ENCODE measurements around the gene MXRA8.

Gene MXRA8

GRCh38 chr1:1342061-1342562 is 16.2 kb downstream of the MXRA8 start:
- peaks cover 8% of the 10 kb centered on the region for H3K79me2 ChIP-seq (ENCODE audit: low read length)
- H3K4me1 ChIP-seq (ENCODE audit: low read length): no peaks in the 10 kb centered on the region
- no peaks in the 10 kb centered on the region for H3K27me3 ChIP-seq (replicated peaks; ENCODE audit: insufficient read depth, low read length)
- H3K9me2 ChIP-seq (replicated peaks; ENCODE audit: insufficient read depth, low read length): no peaks in the 10 kb centered on the region
- no peaks in the 10 kb centered on the region for H3F3A ChIP-seq (ENCODE audit: insufficient read depth, low read length)
- no peaks in the 10 kb centered on the region for H4K20me1 ChIP-seq (ENCODE audit: insufficient read depth, low read length)
- H3K9me3 ChIP-seq (replicated peaks; ENCODE audit: insufficient read depth, low read length): no peaks in the 10 kb centered on the region
- no peak overlapping the region for H3K4me3 ChIP-seq (ENCODE audit: low read length)
- no peak overlapping the region for H3K4me2 ChIP-seq (ENCODE audit: low read depth, low read length)
- H3K27ac ChIP-seq (ENCODE audit: low read length): no peak overlapping the region
- H3K36me3 ChIP-seq (replicated peaks; ENCODE audit: insufficient read depth, low read length): no peaks in the 10 kb centered on the region
- no peak overlapping the region for H2AFZ ChIP-seq (ENCODE audit: low read length)
- H3K9ac ChIP-seq (ENCODE audit: low read length): no peak overlapping the region
- no peak for DNase-seq
- TF ChIP-seq EZH2phosphoT487 (IDR thresholded peaks at IDR 0.05; ENCODE audit: low read length): no peak
- no peak for TF ChIP-seq EZH2 (optimal IDR thresholded peaks at IDR 0.05; ENCODE audit: low read depth, low read length)
- no peak for TF ChIP-seq CTCF (IDR thresholded peaks at IDR 0.05; ENCODE audit: low read length)

GRCh38 chr1:1341549-1342021 is 16.8 kb downstream of the MXRA8 start:
- H3K9me2 ChIP-seq (replicated peaks; ENCODE audit: insufficient read depth, low read length): no peaks in the 10 kb centered on the region
- no peak overlapping the region for H3K27ac ChIP-seq (ENCODE audit: low read length)
- no peaks in the 10 kb centered on the region for H3K27me3 ChIP-seq (replicated peaks; ENCODE audit: insufficient read depth, low read length)
- no peak for TF ChIP-seq CTCF (IDR thresholded peaks at IDR 0.05; ENCODE audit: low read length)
- no peak for TF ChIP-seq EZH2phosphoT487 (IDR thresholded peaks at IDR 0.05; ENCODE audit: low read length)
- no peaks in the 10 kb centered on the region for H4K20me1 ChIP-seq (ENCODE audit: insufficient read depth, low read length)
- H3K4me1 ChIP-seq (ENCODE audit: low read length): no peaks in the 10 kb centered on the region
- H3K36me3 ChIP-seq (replicated peaks; ENCODE audit: insufficient read depth, low read length): no peaks in the 10 kb centered on the region
- peaks cover 3% of the 10 kb centered on the region; the same call in 1 of the 2 replicates for H3K79me2 ChIP-seq (ENCODE audit: low read length)
- DNase-seq: no peak
- H3K9ac ChIP-seq (ENCODE audit: low read length): no peak overlapping the region
- no peak overlapping the region for H2AFZ ChIP-seq (ENCODE audit: low read length)
- H3F3A ChIP-seq (ENCODE audit: insufficient read depth, low read length): no peaks in the 10 kb centered on the region
- no peak overlapping the region for H3K4me2 ChIP-seq (ENCODE audit: low read depth, low read length)
- H3K9me3 ChIP-seq (replicated peaks; ENCODE audit: insufficient read depth, low read length): no peaks in the 10 kb centered on the region
- no peak overlapping the region for H3K4me3 ChIP-seq (ENCODE audit: low read length)

- peaks cover 3% of the 10 kb centered on the region; the same call in 1 of the 2 replicates for H3K79me2 ChIP-seq (ENCODE audit: low read length)
- no peak for DNase-seq
- H3F3A ChIP-seq (ENCODE audit: insufficient read depth, low read length): no peaks in the 10 kb centered on the region
- no peak overlapping the region for H2AFZ ChIP-seq (ENCODE audit: low read length)
- no peak overlapping the region for H3K4me3 ChIP-seq (ENCODE audit: low read length)
- H3K27ac ChIP-seq (ENCODE audit: low read length): no peak overlapping the region
- no peak overlapping the region for H3K4me2 ChIP-seq (ENCODE audit: low read depth, low read length)
- H3K9me3 ChIP-seq (replicated peaks; ENCODE audit: insufficient read depth, low read length): no peaks in the 10 kb centered on the region
- no peak overlapping the region for H3K9ac ChIP-seq (ENCODE audit: low read length)
- TF ChIP-seq EZH2phosphoT487 (IDR thresholded peaks at IDR 0.05; ENCODE audit: low read length) (no peak), EZH2 (optimal IDR thresholded peaks at IDR 0.05; ENCODE audit: low read depth, low read length) (no peak), CTCF (IDR thresholded peaks at IDR 0.05; ENCODE audit: low read length) (no peak)
- no peaks in the 10 kb centered on the region for H3K4me1 ChIP-seq (ENCODE audit: low read length)
- no peaks in the 10 kb centered on the region for H3K27me3 ChIP-seq (replicated peaks; ENCODE audit: insufficient read depth, low read length)
- no peaks in the 10 kb centered on the region for H3K36me3 ChIP-seq (replicated peaks; ENCODE audit: insufficient read depth, low read length)
- H3K9me2 ChIP-seq (replicated peaks; ENCODE audit: insufficient read depth, low read length): no peaks in the 10 kb centered on the region
- no peaks in the 10 kb centered on the region for H4K20me1 ChIP-seq (ENCODE audit: insufficient read depth, low read length)
Measured at GRCh38 chr1:1340791-1341548, 17.4 kb downstream of the MXRA8 start.
